HG03103 (cell line): ENCODE results near the gene JAM3.
"Not testable (repeated sequence)": the region's sequence is repeated elsewhere in the genome, so short reads cannot be mapped to it uniquely, and the experiment has no call there.

ENCODE experiments used
- ATAC-seq: cut with Tn5 transposase; IDR thresholded peaks from one replicate; pipeline ENCODE4 v1.9.1; 2021; ENCODE audit warnings: low read depth; ENCODE audit not compliant: unreplicated experiment

Gene JAM3

DNA sequence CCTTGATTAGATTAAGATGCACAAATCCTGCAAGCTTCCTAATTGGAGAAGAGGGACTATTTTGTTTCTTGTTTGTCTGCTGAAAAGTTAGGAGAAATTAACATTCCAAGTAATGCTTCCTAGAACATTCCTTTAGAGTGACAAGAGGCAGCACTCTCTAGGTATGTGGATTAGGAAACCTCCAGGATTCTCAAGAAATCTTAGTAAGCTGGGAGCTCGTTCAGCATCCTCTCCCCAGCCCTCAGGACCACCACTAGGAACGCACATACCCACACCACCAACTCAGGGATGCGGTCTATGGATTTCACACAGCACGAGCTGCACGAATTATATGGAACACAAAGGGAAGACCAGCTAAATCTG lies 102.0 kb downstream of the JAM3 start:
- no peak for ATAC-seq

DNA sequence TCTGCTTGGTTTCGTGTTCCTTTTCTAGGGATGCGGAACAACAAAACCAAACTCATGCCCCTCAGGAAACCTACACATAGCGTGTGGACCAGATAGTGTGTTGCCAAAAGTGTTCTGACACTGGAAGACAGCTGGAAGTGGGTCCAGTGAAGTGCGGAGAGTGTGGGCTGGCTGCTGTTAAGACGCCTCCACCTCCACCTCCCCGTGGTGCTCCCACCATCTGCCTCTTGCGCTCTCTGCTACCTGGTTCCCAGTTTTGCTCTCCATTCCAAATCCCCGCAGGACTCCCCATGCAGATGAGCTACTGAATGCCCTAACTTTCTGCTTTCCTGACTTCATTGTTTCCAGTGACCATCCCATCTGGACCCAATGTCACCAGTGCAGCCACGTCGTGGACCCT lies 103.1 kb downstream of the JAM3 start:
- no peak for ATAC-seq

DNA sequence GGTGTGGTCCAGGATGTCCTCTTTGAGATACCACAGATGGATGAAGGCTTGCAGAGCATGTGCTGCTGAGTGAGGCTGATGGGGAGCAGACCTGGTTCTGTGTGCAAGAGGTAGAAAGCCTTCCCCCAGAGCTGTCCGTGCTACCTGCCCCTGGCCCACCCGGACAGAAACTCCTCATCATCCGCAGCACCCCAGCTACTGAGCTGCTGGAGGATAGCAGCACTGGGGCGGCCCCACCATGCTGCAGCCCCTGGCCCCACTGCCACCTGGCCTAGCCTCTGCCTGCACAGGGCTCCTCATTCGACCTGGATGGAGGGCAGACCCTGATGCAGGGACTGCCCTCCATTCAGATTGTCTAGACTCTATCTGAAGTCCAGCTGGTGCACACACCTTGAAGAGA lies 104.4 kb downstream of the JAM3 start:
- no peak for ATAC-seq

DNA sequence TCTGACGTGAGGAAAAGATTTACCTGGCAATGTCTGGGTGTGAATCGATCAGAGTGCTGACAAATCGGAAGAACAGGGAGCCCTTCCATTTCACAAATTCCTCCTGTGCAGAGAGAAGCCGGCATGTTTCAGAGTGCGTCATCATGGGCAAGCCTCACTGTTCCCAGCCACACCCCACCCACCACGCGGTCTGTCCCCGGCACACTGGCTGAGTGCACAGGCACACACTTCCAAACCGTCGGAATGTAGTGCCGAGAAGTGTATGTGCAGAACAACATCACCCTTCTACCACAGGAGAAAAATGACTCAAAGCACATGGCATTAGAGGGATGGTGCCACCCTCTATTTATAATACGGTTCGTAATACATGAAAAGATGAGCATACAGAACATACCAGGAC lies 107.4 kb downstream of the JAM3 start:
- ATAC-seq: no peak

DNA sequence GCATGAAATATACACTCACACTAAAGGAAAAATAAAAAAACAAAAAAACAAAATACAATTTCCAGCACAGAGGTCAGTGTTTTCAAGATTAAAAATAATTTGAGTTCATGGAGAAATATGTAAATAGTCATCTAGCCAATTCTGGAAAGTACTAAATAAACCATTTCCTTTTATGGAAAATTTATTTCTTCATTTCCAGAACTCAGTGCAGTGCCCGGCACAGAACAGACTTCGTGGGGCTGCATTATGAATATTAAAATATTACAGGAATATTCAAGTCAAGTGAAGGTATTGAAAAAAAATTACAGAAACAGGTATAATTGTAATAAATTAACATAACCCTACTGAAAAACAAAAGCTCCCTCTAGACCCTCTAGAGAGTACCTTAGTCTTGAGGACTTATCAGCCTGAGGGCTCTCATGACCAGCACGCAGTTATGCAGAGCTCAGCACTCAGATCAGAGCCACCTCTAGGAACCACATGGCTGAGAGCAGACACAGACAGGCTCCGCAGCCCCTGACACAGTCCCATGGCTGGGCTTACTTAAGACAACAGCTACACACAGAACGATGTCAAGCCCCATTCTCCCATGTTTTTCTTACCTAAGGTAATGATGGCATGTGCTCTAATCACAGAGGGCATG lies 109.3 kb downstream of the JAM3 start:
- ATAC-seq: no peak

DNA sequence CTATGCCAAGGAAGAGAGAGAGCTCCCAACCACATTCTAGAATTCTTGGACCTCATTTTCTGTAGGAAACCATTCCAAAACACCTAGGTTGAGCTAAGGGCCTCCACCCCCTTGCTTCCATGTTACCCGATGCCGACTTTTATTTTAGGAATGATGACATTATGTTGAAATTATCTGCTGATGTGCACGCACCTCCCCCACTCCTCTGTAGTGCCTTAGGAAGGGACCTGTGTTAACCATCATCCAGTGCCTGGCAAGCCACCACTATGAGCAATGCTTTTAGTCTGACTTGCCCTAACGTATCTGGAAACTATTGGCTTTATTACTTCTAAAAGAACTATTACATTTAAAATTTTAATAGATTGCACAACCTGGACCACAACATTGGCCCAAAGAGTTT lies 112.8 kb downstream of the JAM3 start:
- ATAC-seq: no peak

DNA sequence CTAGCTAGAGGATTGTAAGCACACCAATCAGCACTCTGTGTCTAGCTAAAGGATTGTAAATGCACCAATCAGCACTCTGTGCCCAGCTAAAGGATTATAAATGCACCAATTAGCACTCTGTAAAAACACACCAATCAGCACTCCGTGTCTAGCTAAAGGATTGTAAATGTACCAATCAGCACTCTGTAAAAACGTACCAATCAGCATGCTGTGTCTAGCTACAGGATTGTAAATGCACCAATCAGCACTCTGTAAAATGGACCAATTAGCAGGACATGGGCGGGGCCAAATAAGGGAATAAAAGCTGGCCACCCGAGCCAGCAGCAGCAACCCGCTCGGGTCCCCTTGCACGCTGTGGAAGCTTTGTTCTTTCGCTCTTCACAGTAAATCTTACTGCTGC lies 119.2 kb downstream of the JAM3 start:
- not testable (repeated sequence) for ATAC-seq

DNA sequence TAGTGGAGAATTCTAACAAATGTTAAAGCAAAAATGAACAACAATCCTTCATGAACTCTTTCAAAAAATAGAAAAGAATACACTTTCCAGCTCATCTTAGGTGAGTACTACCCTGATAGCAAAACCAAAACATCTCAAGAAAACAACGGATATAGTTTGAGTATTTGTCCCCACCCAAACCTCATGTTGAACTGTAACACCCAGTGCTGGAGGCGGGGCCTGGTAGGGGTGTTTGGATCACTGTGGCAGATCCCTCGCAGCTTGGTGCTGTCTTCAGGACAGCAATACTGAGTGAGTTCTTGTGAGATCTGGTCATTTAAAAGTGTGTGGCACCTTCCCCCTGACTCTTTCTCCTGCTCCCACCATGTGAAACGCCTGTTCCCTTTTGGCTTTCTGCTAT lies 127.9 kb downstream of the JAM3 start:
- no peak for ATAC-seq

DNA sequence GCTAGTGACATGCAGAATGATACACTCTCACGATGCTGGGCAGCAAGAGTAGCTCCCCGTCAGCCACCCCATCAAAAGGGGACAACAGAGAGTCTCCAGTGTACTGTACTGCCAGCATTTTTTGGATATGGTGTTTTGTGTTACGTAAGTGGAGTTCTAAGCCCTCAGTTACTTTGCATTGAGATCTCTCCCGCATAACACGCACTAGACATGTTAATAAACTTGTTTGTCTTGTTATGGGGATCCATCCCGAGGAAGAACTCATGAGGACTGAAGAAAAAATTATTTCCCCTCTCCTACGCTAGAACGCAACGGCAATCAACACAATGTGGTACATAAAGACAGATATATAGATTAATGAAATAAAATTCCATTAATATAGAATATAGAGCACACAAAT lies 130.7 kb downstream of the JAM3 start:
- ATAC-seq: no peak

DNA sequence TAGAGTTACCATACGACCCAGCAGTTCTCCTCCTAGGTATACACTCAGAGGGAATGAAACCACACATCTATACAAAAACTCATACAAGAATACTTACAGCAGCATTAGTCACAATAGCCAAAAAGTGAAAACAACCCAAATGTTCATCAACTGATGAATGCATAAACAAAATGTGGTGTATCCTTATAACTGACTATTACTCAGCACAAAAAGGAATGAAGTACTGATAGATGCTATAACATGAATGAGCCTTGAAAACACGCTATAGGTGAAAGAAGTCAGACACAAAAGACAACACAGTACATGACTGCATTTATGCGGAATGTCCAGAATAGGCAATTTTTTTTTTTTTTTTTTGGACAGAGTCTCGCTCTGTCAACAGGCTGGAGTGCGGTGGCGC lies 131.8 kb downstream of the JAM3 start:
- no peak for ATAC-seq
